HCT116 (cell line): ENCODE measurements around the gene OTOP1. TPM values are rescaled to one million over a fixed set of nuclear protein-coding genes. Genes with fewer than 3 reads are reported as not detected.

Source experiments
- ATAC-seq: fragments of 200-7000 bp; cut with Tn5 transposase; 2 replicates; pipeline ENCODE4 v1.9.1; 2020; ENCODE audit warnings: mild to moderate bottlenecking, moderate library complexity
- BruUV-seq: library from RNA; stranded (reverse); fragments of 400-500 nt; replicated peaks from 2 replicates; lab custom pipeline; 2021; lab: Mats Ljungman, UMichigan
- CTCF ChIA-PET: fragments of 300-600 bp; sonication (Branson Sonifier 250); formaldehyde crosslinking; loops from one replicate; lab custom pipeline; 2021; ENCODE audit warnings: antibody characterized with exemption; lab: Charles Lee
- POLR2A ChIA-PET: fragments of 300-600, 350-600 bp; sonication (Branson Sonifier 250); formaldehyde crosslinking; loops from one replicate; lab custom pipeline; 2021; ENCODE audit warnings: antibody characterized with exemption; lab: Charles Lee
- RAD21 ChIA-PET, 2 experiments: fragments of 300-600 bp; sonication (Branson Sonifier 250); formaldehyde crosslinking; loops; one replicate each; lab custom pipeline; 2023; ENCODE audit warnings: low total read pairs in 2 of 2; ENCODE audit not compliant: uncharacterized antibody in 2 of 2, unreplicated experiment in 2 of 2, low non-redundant PET in 1 of 2; lab: Charles Lee
- DNase-seq: peaks from one replicate; pipeline ENCODE4 v3.0.0-alpha.2; 2010; ENCODE audit warnings: low read depth, low spot score
- H2AFZ ChIP-seq: fragments of 200-600 bp; shearing (Covaris generic), sonication (generic); 2 replicates; pipeline ENCODE4 v1.6.1; 2017; ENCODE audit warnings: low read depth, mixed run types, mixed read lengths, antibody characterized with exemption, low read length; ENCODE audit not compliant: poor library complexity, severe bottlenecking
- H3K27ac ChIP-seq: 2 replicates; pipeline ENCODE4 v1.5.1; 2012; ENCODE audit warnings: low read depth, low read length
- H3K27me3 ChIP-seq: fragments of 200-600 bp; sonication (generic); 2 replicates; pipeline ENCODE4 v1.6.1; 2016; ENCODE audit warnings: mixed run types, low read length, mixed read lengths; ENCODE audit not compliant: insufficient read depth
- H3K36me3 ChIP-seq, 2 experiments: fragments of 200-500 bp in 1 of 2; fragments of 200-600 bp in 1 of 2; sonication (Bioruptor generic) in 1 of 2; sonication (generic) in 1 of 2; 2 replicates each; pipeline versions ENCODE4 v1.5.1 to v1.6.1; 2014 to 2016; ENCODE audit warnings: low read length in 2 of 2, inconsistent platforms in 1 of 2, mixed read lengths in 1 of 2, mixed run types in 1 of 2; ENCODE audit not compliant: insufficient read depth in 2 of 2, control insufficient read depth in 1 of 2
- H3K4me1 ChIP-seq, 2 experiments: fragments of 200-600 bp in 1 of 2; sonication (generic) in 1 of 2; 2 replicates each; pipeline versions ENCODE4 v1.5.1 to v1.6.1; 2012 to 2017; ENCODE audit warnings: low read length in 2 of 2, inconsistent platforms in 1 of 2, mild to moderate bottlenecking in 1 of 2, mixed read lengths in 1 of 2, mixed run types in 1 of 2, moderate library complexity in 1 of 2; ENCODE audit not compliant: insufficient read depth in 2 of 2, control insufficient read depth in 1 of 2
- H3K4me2 ChIP-seq: fragments of 200-600 bp; sonication (generic); 2 replicates; pipeline ENCODE4 v1.6.1; 2017; ENCODE audit warnings: mixed run types, low read length, mixed read lengths
- H3K4me3 ChIP-seq, 2 experiments: fragments of 200-600 bp in 1 of 2; sonication (generic) in 1 of 2; replicated peaks in 1 of 2; 2 replicates each; pipeline ENCODE4 v1.5.1; 2011 to 2016; ENCODE audit warnings: low read length in 2 of 2, control low read depth in 1 of 2, low read depth in 1 of 2, mild to moderate bottlenecking in 1 of 2, mixed read lengths in 1 of 2, mixed run types in 1 of 2
- H3K79me2 ChIP-seq: fragments of 200-600 bp; sonication (generic); 2 replicates; pipeline ENCODE4 v1.6.1; 2017; ENCODE audit warnings: mild to moderate bottlenecking, mixed run types, low read length, moderate library complexity, mixed read lengths; ENCODE audit not compliant: insufficient read depth
- H3K9ac ChIP-seq: fragments of 200-600 bp; sonication (generic); 2 replicates; pipeline ENCODE4 v1.6.1; 2016; ENCODE audit warnings: low read length, mixed read lengths
- H3K9me2 ChIP-seq: fragments of 200-600 bp; sonication (generic), shearing (Covaris generic); 2 replicates; pipeline ENCODE4 v1.6.1; 2017; ENCODE audit warnings: mixed run types, mild to moderate bottlenecking, moderate library complexity; ENCODE audit not compliant: insufficient read depth
- H3K9me3 ChIP-seq, 2 experiments: fragments of 200-500 bp in 1 of 2; fragments of 200-600 bp in 1 of 2; sonication (Bioruptor generic) in 1 of 2; sonication (generic) in 1 of 2; 2 replicates each; pipeline ENCODE4 v1.6.1; 2014 to 2017; ENCODE audit warnings: low read length in 2 of 2, mixed read lengths in 2 of 2, inconsistent platforms in 1 of 2, low read depth in 1 of 2, mild to moderate bottlenecking in 1 of 2, mixed run types in 1 of 2, moderate library complexity in 1 of 2; ENCODE audit not compliant: control insufficient read depth in 1 of 2, insufficient read depth in 1 of 2
- H4K20me1 ChIP-seq: fragments of 200-600 bp; sonication (generic), shearing (Covaris generic); 2 replicates; pipeline ENCODE4 v1.6.1; 2017; ENCODE audit warnings: mixed run types, mild to moderate bottlenecking, moderate library complexity; ENCODE audit not compliant: insufficient read depth
- CBX3 ChIP-seq: IDR thresholded peaks from 2 replicates; pipeline ENCODE4 v1.6.1; 2012; ENCODE audit warnings: low read depth
- EGR1 ChIP-seq: IDR thresholded peaks from 2 replicates; pipeline ENCODE4 v1.6.1; 2012; ENCODE audit warnings: low read depth
- ELF1 ChIP-seq: IDR thresholded peaks from 2 replicates; pipeline ENCODE4 v1.6.1; 2012; ENCODE audit warnings: low read depth, borderline replicate concordance
- EZH2phosphoT487 ChIP-seq: fragments of 200-600 bp; IDR thresholded peaks from 2 replicates; pipeline ENCODE4 v1.6.1; 2018; ENCODE audit warnings: antibody characterized with exemption, borderline replicate concordance
- FOSL1 ChIP-seq: IDR thresholded peaks from 2 replicates; pipeline ENCODE4 v1.6.1; 2012; ENCODE audit warnings: low read depth
- JUND ChIP-seq: IDR thresholded peaks from 2 replicates; pipeline ENCODE4 v1.6.1; 2012
- MAX ChIP-seq: IDR thresholded peaks from 2 replicates; pipeline ENCODE4 v1.6.1; 2012
- POLR2AphosphoS5 ChIP-seq: IDR thresholded peaks from 2 replicates; pipeline ENCODE4 v1.6.1; 2011; ENCODE audit warnings: mild to moderate bottlenecking, low read depth, low read length, moderate library complexity
- RAD21 ChIP-seq: IDR thresholded peaks from 2 replicates; pipeline ENCODE4 v1.6.1; 2012; ENCODE audit warnings: low read depth, mild to moderate bottlenecking
- REST ChIP-seq: IDR thresholded peaks from 2 replicates; pipeline ENCODE4 v1.6.1; 2012; ENCODE audit warnings: low read depth
- SIN3A ChIP-seq: IDR thresholded peaks from 2 replicates; pipeline ENCODE4 v1.6.1; 2012; ENCODE audit warnings: low read depth
- SP1 ChIP-seq: IDR thresholded peaks from 2 replicates; pipeline ENCODE4 v1.6.1; 2012; ENCODE audit warnings: low read depth
- TCF7L2 ChIP-seq: IDR thresholded peaks from 2 replicates; pipeline ENCODE4 v1.7.0; 2011; ENCODE audit warnings: borderline replicate concordance, inconsistent platforms; ENCODE audit not compliant: insufficient read depth, insufficient read length; ENCODE audit errors: extremely low read depth
- YY1 ChIP-seq: IDR thresholded peaks from 2 replicates; pipeline ENCODE4 v1.6.1; 2011; ENCODE audit warnings: low read length, low read depth, moderate library complexity, mild to moderate bottlenecking; ENCODE audit not compliant: insufficient replicate concordance; ENCODE audit errors: extremely low read depth
- ZFX ChIP-seq: fragments of 450-650 bp; IDR thresholded peaks from 2 replicates; pipeline ENCODE4 v1.6.1; 2017
- intact Hi-C: fragments of 100-400 bp; cut with micrococcal nuclease; formaldehyde crosslinking; loops from 2 replicates; pipeline ENCODE4 v1.10.0; 2022
- total RNA-seq: library from RNA; stranded (reverse); gene quantifications from one replicate; pipeline ENCODE4 v1.2.1, GENCODE V29; 2021; ENCODE audit not compliant: unreplicated experiment

Gene OTOP1
- total RNA-seq, 1 experiment from 2014 or later = not detected

GRCh38 chr4:4204401-4204745 lies 22.4 kb downstream of the OTOP1 start:
- intact Hi-C loops = no loop called here
- DNase-seq (no peak), ATAC-seq (no peak)
- H3K4me1 ChIP-seq = peaks cover 3 to 5% of the 10 kb centered on the region in 2 experiments; a peak in 2 of 4 replicates
- H3K27me3 ChIP-seq = 0 out of 2 replicates have a peak, but pooled peaks cover 3% of the 10 kb centered on the region
- ChIA-PET RAD21 (no interaction called here), POLR2A (no interaction called here), CTCF (no interaction called here)
- no peaks in the 10 kb centered on the region for H3K36me3 ChIP-seq
- no peak overlapping the region for H3K9ac ChIP-seq
- no TSS peak for BruUV-seq
- H3K27ac ChIP-seq = no peak overlapping the region
- no peak overlapping the region for H3K4me3 ChIP-seq
- H3K79me2 ChIP-seq = no peaks in the 10 kb centered on the region
- H4K20me1 ChIP-seq = no peaks in the 10 kb centered on the region
- no peak overlapping the region for H2AFZ ChIP-seq
- H3K9me3 ChIP-seq = no peaks in the 10 kb centered on the region
- no peak overlapping the region for H3K4me2 ChIP-seq
- TF ChIP-seq POLR2AphosphoS5 (no peak), ZFX (no peak)
- H3K9me2 ChIP-seq = no peaks in the 10 kb centered on the region

GRCh38 chr4:4203688-4204400 lies 22.9 kb downstream of the OTOP1 start:
- ATAC-seq = no peak
- Histone ChIP-seq H3K9ac (no peak overlapping the region), H3K4me3 (no peak overlapping the region), H3K79me2 (no peaks in the 10 kb centered on the region), H3K9me2 (no peaks in the 10 kb centered on the region), H3K36me3 (no peaks in the 10 kb centered on the region), H3K4me2 (no peak overlapping the region; the same call in 1 of the 2 replicates), H3K27ac (no peak overlapping the region), H3K27me3 (0 out of 2 replicates have a peak, but pooled peaks cover 3% of the 10 kb centered on the region), H3K4me1 (peaks cover 3 to 5% of the 10 kb centered on the region in 2 experiments; a peak in 2 of 4 replicates), H4K20me1 (no peaks in the 10 kb centered on the region), H2AFZ (no peak overlapping the region), H3K9me3 (no peaks in the 10 kb centered on the region)
- RAD21 ChIA-PET = no interaction called here
- DNase-seq = no peak
- CTCF ChIA-PET = no interaction called here
- intact Hi-C loops = no loop called here
- POLR2A ChIA-PET = no interaction called here
- no TSS peak for BruUV-seq
- TF ChIP-seq SIN3A (no peak), RAD21 (no peak), REST (no peak), EZH2phosphoT487 (no peak), SP1 (no peak), JUND (no peak), MAX (no peak), ZFX (no peak), YY1 (no peak), TCF7L2 (no peak), EGR1 (no peak), ELF1 (no peak), FOSL1 (no peak), CBX3 (no peak), POLR2AphosphoS5 (no peak)
